Hematopoietic multipotent progenitor cell (in vitro differentiated cells): ENCODE data around the gene YPEL5. TPM values are rescaled to one million over a fixed set of nuclear protein-coding genes. Genes with fewer than 3 reads are reported as not detected.

ENCODE experiments used
- DNase-seq, 3 donors: peaks; one replicate each; pipeline ENCODE4 v3.0.0-alpha.2; 2011 to 2015; ENCODE audit warnings: low read depth in 2 of 3, low spot score in 2 of 3
- small RNA-seq: library from RNA; depleted of rRNA; stranded (forward); fragments of <200 nt; gene quantifications from one replicate; pipeline ENCODE3, GENCODE V24; 2012
- total RNA-seq: library from RNA; depleted of rRNA; stranded (reverse); fragments of >200 nt; gene quantifications from one replicate; pipeline ENCODE4 v1.2.3, GENCODE V29; 2012

YPEL5 gene
- total RNA-seq, 1 donor, result 89.4 TPM

DNA sequence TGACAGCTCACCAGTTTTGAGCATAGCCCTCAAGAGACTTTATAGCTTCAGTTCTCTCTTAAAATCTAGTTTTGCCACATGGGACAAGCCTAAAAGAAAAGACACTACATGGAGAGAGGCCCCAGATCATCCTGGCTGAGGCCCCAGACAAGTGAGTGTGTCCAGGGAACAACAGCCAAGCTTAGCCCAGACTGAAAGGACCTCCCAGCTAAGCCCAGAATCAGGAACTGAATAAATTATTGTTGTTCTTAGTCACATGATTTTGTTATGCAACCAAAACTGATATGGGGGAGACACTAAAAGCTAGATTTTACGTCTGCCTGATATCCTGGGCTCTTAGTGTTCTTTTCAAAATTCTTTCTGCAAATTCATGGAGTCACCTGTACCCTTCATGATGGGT is 55.2 kb downstream of the YPEL5 start:
- DNase-seq, result peak in 1 of 3 donors; percentile 9

- DNase-seq, result no peak
These were observed 56.3 kb downstream of the YPEL5 start for GRCh38 chr2:30203156-30203555.

GRCh38 chr2:30204281-30204680 is 57.5 kb downstream of the YPEL5 start:
- DNase-seq, result no peak

GRCh38 chr2:30205456-30205855 is 58.6 kb downstream of the YPEL5 start:
- no peak for DNase-seq

DNA sequence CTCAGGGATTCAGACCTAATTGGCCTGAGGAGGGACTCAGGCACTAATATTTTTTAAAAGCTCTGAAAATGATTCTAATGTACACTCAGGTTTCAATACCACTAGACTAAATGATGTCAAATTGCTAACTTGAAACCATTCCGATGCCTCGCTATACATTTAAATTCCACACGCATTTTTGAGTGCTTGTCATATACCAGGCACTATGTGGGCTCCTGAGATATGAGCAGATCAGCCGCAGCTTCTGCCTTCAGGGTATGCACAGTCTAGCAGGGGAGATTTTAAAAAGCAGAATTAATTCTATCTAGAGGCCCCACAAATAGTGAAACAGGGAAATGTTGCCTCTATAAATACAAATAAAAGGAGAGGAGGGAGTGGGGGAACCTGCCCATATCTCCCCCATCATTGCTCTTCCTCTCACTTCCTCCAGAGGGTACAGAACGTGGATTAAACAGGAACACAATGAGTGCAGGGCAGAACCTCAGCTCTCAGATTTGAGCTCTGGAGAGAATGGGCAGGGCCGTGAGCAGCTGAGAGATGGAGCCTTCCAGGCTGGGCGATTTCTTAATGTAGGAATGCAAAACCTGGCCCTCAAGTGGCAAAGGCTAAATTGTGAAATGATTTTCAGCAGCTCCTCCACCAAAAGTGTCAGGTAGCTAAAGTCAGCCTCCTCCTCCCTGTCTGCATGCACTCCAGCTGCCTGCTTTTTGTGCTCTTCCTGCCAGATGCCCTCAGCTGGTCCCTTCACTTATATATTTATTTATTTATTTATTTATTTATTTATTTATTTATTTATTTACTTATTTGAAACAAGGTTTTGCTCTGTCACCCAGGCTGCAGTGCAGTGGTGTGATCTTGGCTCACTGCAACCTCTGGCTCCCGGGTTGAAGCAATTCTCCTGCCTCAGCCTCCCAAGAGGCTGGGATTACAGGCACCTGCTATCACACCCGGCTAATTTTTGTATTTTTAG is 59.9 kb downstream of the YPEL5 start:
- DNase-seq, result peak in 1 of 3 donors; percentile 27

DNA sequence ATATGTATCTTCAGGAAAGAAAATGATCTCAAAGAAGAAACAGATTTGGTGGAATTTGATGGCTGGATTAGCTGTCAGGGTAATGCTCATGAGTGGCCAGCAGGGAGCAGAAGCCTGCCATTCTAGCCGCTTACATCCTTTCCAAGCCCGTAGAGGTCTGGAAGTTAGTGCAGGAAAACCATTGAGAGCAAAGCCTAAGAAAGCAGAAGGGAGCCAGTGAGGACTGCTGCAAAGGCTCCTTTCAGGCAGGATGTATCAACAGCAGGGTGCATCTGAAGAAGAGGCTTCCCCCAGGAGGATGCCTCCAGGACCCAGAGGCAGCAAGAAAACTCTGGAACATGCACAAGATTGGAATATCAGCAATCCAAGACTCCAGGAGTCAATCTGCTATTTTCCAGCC is 61.6 kb downstream of the YPEL5 start:
- peak in 1 of 3 donors; percentile 56 for DNase-seq

DNA sequence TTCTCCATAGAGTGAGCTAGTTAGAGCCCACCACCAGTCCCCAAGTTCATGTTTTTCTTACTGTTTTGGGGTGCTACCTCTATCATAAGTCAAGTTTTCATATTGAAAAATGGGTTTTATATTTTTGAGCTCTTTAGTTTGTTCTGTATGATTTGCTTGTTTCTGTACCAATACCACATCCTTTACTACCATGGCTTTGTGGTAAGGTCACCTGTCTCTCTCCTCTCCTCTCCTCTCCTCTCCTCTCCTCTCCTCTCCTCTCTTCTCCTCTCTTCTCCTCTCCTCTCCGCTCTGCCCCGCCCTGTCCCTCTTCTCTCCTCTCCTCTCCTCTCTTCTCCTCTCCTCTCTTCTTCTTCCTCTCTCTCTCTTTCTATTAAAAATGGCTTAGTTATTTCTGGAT is 62.4 kb downstream of the YPEL5 start:
- DNase-seq, result no peak

Small RNA genes within 50 kb of the gene (small RNA-seq; reads per million reads assigned to genes)
- gene SNORA10B, result not detected

Other genes with a start within 250 kb of the YPEL5 start
- gene ALK, start 225.4 kb upstream of the YPEL5 start, total RNA-seq, result under 0.01 TPM
- gene LBH, start 84.5 kb downstream of the YPEL5 start, total RNA-seq, result 25.0 TPM